Activated naive CD8-positive, alpha-beta T cell treated with anti-CD3 and anti-CD28 coated beads, Interleukin-2, amount 50 U/mL, for 24 hours (primary cell): ENCODE results near the gene CD4.
"Not testable (repeated sequence)": the region's sequence is repeated elsewhere in the genome, so short reads cannot be mapped to it uniquely, and the experiment has no call there.

ENCODE experiments used
- ATAC-seq: fragments of 150-1000 bp; cut with Tn5 transposase; one replicate; pipeline ENCODE4 v1.10.0; 2021
- DNase-seq: peaks from one replicate; pipeline ENCODE4 v3.0.0; 2021
- H3K27ac Mint-ChIP-seq: one replicate; pipeline ENCODE4 v1.8.0; 2021; ENCODE audit warnings: mild to moderate bottlenecking, mixed read lengths
- H3K27me3 Mint-ChIP-seq: one replicate; pipeline ENCODE4 v1.8.0; 2021; ENCODE audit warnings: mixed read lengths
- H3K36me3 Mint-ChIP-seq: one replicate; pipeline ENCODE4 v1.8.0; 2021; ENCODE audit warnings: low read depth, mixed read lengths
- H3K4me1 Mint-ChIP-seq: one replicate; pipeline ENCODE4 v1.8.0; 2021; ENCODE audit warnings: mixed read lengths
- H3K4me3 Mint-ChIP-seq: one replicate; pipeline ENCODE4 v1.8.0; 2021; ENCODE audit warnings: mild to moderate bottlenecking, moderate library complexity, mixed read lengths
- H3K9me3 Mint-ChIP-seq: one replicate; pipeline ENCODE4 v1.8.0; 2021; ENCODE audit warnings: mixed read lengths

The CD4 gene

DNA sequence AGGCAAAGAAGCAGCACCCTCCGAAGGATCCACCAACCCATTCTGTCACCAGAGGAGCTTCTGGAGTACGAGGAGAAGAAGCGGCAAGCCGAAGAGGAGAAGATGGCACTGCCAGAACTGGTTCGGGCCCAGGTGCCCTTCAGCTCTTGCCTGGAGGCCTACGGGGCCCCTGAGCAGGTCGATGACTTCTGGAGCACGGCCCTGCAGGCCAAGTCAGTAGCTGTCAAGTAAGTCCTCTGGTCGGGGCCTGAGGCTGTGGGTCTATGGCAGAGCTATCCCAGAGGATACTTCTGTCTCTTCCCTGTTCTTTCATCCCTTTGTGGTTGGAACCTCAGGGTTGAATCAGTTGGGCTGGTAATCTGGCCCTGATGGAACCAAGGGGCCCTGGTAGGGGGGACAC is 72.1 kb downstream of the CD4 start:
- Mint-ChIP-seq H3K27ac (no peak overlapping the region), H3K4me1 (peaks cover 8% of the 10 kb centered on the region), H3K9me3 (no peaks in the 10 kb centered on the region), H3K4me3 (no peak overlapping the region), H3K36me3 (peaks cover 45% of the 10 kb centered on the region), H3K27me3 (no peaks in the 10 kb centered on the region)
- ATAC-seq (no peak), DNase-seq (no peak)

DNA sequence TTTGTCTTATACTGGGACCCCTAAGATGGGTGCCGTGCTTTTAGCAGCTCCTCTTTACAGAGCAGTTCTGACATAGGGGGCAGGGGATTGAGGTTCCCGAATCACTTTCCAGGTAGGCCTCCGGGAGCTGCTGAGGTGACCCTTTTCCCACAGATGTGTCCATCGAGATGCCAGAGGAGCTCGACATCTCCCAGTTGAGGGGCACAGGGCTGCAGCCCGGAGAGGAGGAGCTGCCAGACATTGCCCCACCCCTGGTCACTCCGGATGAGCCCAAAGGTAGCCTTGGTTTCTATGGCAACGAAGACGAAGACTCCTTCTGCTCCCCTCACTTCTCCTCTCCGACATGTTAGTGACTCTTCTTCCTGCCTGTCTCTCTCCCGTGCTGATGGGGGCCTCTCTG is 73.7 kb downstream of the CD4 start:
- DNase-seq (no peak), ATAC-seq (no peak)
- peaks cover 37% of the 10 kb centered on the region for H3K36me3 Mint-ChIP-seq
- H3K4me1 Mint-ChIP-seq, result peaks cover 17% of the 10 kb centered on the region
- H3K27ac Mint-ChIP-seq, result no peak overlapping the region
- peaks cover 2% of the 10 kb centered on the region for H3K27me3 Mint-ChIP-seq
- no peak overlapping the region for H3K4me3 Mint-ChIP-seq
- H3K9me3 Mint-ChIP-seq, result no peaks in the 10 kb centered on the region

DNA sequence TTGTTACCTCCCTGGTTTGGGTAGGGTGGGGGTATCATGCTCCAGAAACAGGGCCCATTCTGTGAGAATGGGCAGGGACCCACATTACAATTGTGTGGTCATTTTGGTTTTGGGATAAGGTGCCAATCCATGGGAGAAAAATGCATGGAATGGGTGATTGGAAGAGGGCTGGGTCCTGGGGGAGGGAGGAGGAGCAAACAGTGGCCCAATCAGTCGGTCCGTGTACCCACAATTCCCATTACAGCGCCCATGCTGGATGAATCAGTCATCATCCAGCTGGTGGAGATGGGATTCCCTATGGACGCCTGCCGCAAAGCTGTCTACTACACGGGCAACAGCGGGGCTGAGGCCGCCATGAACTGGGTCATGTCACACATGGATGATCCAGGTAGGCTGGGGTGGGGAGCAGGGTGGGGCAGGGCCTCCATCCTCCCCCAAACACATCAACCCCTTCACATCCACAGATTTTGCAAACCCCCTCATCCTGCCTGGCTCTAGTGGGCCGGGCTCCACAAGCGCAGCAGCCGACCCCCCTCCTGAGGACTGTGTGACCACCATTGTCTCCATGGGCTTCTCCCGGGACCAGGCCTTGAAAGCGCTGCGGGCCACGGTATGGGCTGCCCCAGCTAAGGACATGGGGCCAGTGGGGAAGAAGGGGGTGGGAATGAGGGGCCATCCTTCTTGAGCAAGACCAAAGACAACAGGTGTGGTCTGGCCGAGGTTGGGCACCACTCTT is 74.4 kb downstream of the CD4 start:
- no peak for ATAC-seq
- peaks cover 22% of the 10 kb centered on the region for H3K4me1 Mint-ChIP-seq
- no peak overlapping the region for H3K4me3 Mint-ChIP-seq
- H3K27ac Mint-ChIP-seq, result no peak overlapping the region
- peaks cover 41% of the 10 kb centered on the region for H3K36me3 Mint-ChIP-seq
- H3K27me3 Mint-ChIP-seq, result peaks cover 2% of the 10 kb centered on the region
- no peaks in the 10 kb centered on the region for H3K9me3 Mint-ChIP-seq
- no peak for DNase-seq

- H3K4me3 Mint-ChIP-seq, H3K9me3 Mint-ChIP-seq, DNase-seq, H3K27ac Mint-ChIP-seq, ATAC-seq, H3K27me3 Mint-ChIP-seq: not testable (repeated sequence)
- peaks cover 37% of the 10 kb centered on the region for H3K4me1 Mint-ChIP-seq
- H3K36me3 Mint-ChIP-seq, result peaks cover 57% of the 10 kb centered on the region
Observed at GRCh38 chr12:6865307-6865706, 76.0 kb downstream of the CD4 start.

DNA sequence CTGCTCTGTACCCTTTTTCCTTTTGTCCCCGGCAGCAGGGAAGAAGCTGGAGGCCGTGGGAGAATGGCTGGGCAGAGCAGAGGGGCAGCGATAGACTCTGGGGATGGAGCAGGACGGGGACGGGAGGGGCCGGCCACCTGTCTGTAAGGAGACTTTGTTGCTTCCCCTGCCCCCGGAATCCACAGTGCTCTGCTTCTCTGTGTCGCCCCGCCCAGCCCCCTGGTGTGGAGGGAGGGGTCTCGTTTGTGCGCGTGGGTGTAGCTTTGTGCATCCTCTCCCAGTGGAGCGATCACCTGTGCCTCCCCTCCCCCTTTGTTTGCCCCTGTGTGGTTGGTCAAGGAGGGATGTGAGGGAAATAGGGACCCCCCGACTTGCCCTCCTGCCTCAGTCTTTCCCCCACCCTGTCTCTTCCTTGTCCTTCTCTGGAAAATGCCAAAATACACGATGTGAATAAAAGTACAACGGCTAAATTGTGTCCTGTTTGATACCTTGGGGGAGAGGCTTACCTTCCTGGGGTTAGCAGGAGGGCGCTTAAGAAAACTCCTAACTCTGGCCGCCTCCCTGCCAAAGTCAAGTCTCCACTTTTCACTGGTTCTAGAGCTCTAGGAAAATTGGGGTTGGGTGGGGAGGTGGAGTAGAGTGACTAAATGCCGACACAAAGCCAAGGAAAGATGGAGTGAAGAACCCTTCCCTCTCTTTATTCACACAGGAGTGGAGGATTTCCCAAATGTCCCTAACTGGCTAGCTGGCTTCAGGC is 77.0 kb downstream of the CD4 start:
- peaks cover 48% of the 10 kb centered on the region for H3K4me1 Mint-ChIP-seq
- ATAC-seq (no peak), DNase-seq (peak; percentile 31)
- H3K27me3 Mint-ChIP-seq, result peaks cover 2% of the 10 kb centered on the region
- H3K9me3 Mint-ChIP-seq, result no peaks in the 10 kb centered on the region
- H3K4me3 Mint-ChIP-seq, result peak overlapping the region; percentile 94
- H3K36me3 Mint-ChIP-seq, result peaks cover 58% of the 10 kb centered on the region
- peak overlapping the region; percentile 31 for H3K27ac Mint-ChIP-seq

DNA sequence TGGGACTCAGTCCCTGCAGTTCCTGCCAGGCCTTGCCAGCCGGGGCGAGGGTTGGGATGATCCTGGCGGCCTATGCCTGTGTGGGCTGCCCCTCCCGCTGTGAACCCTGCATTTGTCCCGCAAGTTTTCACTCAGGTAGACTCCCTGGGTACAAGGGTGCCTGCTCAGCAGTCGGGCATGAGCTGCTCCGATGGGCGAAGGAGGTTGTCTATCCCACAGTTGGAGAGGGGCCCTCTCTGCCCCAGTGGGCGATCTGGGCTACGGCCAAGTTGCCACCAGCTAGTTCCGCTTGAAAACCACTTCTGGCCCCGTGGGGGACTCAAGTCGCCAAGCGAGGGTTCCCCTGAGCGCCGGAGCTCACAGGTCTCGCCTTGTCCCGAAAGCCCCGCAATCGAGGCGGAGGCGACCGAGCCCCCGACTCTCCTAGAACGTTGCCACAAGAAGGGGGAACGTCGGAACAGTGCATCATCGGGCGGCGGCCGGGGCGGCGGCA is 77.6 kb downstream of the CD4 start:
- ATAC-seq, result peak; percentile 2
- H3K36me3 Mint-ChIP-seq, result peaks cover 61% of the 10 kb centered on the region

DNA sequence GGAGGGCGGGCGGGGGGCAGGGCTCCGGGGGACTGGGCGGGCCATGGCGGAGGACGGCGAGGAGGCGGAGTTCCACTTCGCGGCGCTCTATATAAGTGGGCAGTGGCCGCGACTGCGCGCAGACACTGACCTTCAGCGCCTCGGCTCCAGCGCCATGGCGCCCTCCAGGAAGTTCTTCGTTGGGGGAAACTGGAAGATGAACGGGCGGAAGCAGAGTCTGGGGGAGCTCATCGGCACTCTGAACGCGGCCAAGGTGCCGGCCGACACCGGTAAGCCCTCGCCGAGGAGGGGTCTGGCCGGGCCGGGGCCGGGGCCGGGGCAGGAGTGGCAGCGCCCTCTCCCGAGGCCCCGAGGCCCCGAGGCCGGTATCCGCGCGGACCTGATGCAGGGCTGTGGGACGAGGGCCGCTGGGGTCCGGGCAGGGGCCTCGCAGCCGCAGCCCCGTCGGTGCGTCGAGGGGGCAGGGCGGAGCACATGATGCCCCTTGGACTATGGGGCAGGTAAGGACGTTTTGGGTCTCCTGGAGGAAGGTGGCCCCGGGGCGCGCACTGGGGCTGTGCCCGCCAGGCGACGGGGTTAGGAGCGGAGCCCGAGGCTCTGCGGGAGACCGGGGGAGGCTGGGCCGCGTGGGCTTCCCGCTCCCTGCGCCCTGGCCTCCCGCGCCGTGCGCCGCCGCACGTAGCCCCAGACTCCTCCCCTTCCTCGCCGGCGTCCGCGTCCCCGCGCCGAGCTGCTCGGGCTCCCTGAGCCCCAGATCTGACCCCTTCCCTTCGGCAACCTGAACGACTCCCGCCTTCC is 78.3 kb downstream of the CD4 start, which contains the start of gene TPI1:
TSS of gene TPI1 (plus strand) at position 119 of the 798 bp plus-strand sequence. CDS start at position 155, 36 bp downstream.
- Mint-ChIP-seq H3K4me3 (peak within 1 kb of the TSS; percentile 94), H3K9me3 (no peaks in the 10 kb centered on the region), H3K27ac (peak within 1 kb of the TSS; percentile 97), H3K27me3 (peaks cover 2% of the 10 kb centered on the region), H3K36me3 (peaks cover 61% of the 10 kb centered on the region), H3K4me1 (peaks cover 60% of the 10 kb centered on the region)
- DNase-seq (peak; percentile 87), ATAC-seq (peak; percentile 56)

More for the DNA sequence above, 77.6 kb downstream of the CD4 start:
- Mint-ChIP-seq H3K4me3 (peak overlapping the region; percentile 94), H3K9me3 (no peaks in the 10 kb centered on the region), H3K27ac (peak overlapping the region; percentile 97), H3K27me3 (peaks cover 2% of the 10 kb centered on the region), H3K4me1 (peaks cover 54% of the 10 kb centered on the region)
- no peak for DNase-seq

- H3K4me1 Mint-ChIP-seq, result peaks cover 64% of the 10 kb centered on the region
- no peaks in the 10 kb centered on the region for H3K9me3 Mint-ChIP-seq
- H3K4me3 Mint-ChIP-seq, result peak overlapping the region; percentile 94
- DNase-seq, result no peak
- peak overlapping the region; percentile 97 for H3K27ac Mint-ChIP-seq
- no peak for ATAC-seq
- peaks cover 2% of the 10 kb centered on the region for H3K27me3 Mint-ChIP-seq
- peaks cover 59% of the 10 kb centered on the region for H3K36me3 Mint-ChIP-seq
Observed at GRCh38 chr12:6868211-6869048, 79.1 kb downstream of the CD4 start.

DNA sequence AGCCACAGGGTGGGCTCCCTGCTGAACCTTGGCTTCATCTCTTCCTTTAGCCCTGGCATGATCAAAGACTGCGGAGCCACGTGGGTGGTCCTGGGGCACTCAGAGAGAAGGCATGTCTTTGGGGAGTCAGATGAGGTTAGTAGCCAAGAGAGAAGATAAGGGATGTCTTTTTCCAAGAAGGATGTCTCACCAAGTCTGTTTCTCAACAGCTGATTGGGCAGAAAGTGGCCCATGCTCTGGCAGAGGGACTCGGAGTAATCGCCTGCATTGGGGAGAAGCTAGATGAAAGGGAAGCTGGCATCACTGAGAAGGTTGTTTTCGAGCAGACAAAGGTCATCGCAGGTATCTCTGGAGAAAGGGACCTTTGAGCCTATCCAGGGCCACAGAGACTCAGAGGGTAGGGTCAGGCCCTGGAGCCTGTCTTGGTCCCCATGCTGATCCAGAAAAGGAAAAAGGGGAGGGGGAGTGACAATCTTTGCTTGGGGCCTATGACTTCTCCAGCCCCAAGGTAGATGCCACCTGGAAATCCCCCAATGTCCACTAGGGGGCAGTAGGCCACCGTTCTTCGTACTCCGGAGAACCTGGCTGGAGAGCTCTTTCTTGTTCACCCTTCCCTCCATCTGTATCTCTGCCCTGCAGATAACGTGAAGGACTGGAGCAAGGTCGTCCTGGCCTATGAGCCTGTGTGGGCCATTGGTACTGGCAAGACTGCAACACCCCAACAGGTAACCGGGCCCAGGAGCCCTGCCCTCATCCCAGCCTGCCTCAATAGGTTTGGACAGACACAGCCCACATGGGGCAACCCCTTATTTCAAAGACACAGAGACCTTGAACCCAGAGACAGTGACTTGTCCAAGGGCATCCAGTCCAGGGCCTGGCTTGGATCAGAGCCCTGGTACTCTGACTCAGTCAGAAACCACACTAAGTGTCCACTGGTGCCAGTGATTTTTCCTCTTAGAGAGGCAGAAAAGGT is 80.0 kb downstream of the CD4 start:
- Mint-ChIP-seq H3K27ac (peak overlapping the region; percentile 97), H3K4me1 (peaks cover 68% of the 10 kb centered on the region), H3K9me3 (no peaks in the 10 kb centered on the region), H3K4me3 (peak overlapping the region; percentile 94), H3K27me3 (peaks cover 2% of the 10 kb centered on the region), H3K36me3 (peaks cover 57% of the 10 kb centered on the region)
- peak; percentile 83 for DNase-seq
- no peak for ATAC-seq

GRCh38 chr12:6870304-6870703 is 81.0 kb downstream of the CD4 start:
- H3K9me3 Mint-ChIP-seq, H3K27me3 Mint-ChIP-seq, DNase-seq, ATAC-seq: not testable (repeated sequence)
- Mint-ChIP-seq H3K4me1 (peaks cover 71% of the 10 kb centered on the region), H3K4me3 (peak overlapping the region; percentile 94), H3K36me3 (peaks cover 60% of the 10 kb centered on the region), H3K27ac (peak overlapping the region; percentile 86)
